Stimulated activated effector memory CD8-positive, alpha-beta T cell treated with anti-CD3 and anti-CD28 coated beads, Interleukin-12 subunit alpha, Interleukin-12 subunit beta, amount 100 ng/mL, for 72 hours (primary cell): ENCODE results near the gene NMB.

Source experiments
- ATAC-seq: fragments of 150-1000 bp; cut with Tn5 transposase; 2 replicates; pipeline ENCODE4 v1.10.0; 2021
- DNase-seq, 2 donors: peaks; one replicate each; pipeline ENCODE4 v3.0.0; 2021 to 2022; ENCODE audit warnings: low spot score in 2 of 2
- H3K27ac Mint-ChIP-seq: one replicate; pipeline ENCODE4 v1.8.0; 2022; ENCODE audit warnings: mild to moderate bottlenecking, mixed read lengths
- H3K36me3 Mint-ChIP-seq: one replicate; pipeline ENCODE4 v1.8.0; 2022; ENCODE audit warnings: mild to moderate bottlenecking, mixed read lengths
- H3K4me1 Mint-ChIP-seq: one replicate; pipeline ENCODE4 v1.8.0; 2022; ENCODE audit warnings: mixed read lengths
- H3K4me3 Mint-ChIP-seq: one replicate; pipeline ENCODE4 v1.8.0; 2022; ENCODE audit warnings: mild to moderate bottlenecking, mixed read lengths
- H3K9me3 Mint-ChIP-seq: one replicate; pipeline ENCODE4 v1.8.0; 2022; ENCODE audit warnings: mixed read lengths

NMB gene

DNA sequence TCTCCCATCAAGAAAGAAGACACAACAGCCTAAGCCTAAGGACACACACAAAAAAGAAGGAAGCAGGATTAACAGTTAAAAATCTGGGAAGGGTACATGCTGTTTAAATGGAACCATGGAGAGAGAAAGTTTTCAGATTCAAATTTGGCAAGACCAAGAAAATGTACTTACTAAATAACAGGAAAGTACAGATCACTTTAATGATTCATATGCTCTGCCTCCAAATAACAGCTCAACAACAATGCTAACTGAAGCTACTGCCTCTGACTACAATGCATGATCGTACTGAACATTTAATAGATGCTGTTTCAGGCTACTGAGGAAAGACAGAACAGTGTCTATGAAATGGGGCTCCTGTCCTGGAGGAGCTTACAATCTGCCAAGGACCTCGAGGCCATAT is 8.4 kb upstream of the NMB start:
- peaks cover 43% of the 10 kb centered on the region for H3K4me1 Mint-ChIP-seq
- peak overlapping the region; percentile 46 for H3K27ac Mint-ChIP-seq
- H3K4me3 Mint-ChIP-seq, result no peak overlapping the region
- H3K9me3 Mint-ChIP-seq, result no peaks in the 10 kb centered on the region
- H3K36me3 Mint-ChIP-seq, result peaks cover 77% of the 10 kb centered on the region
- DNase-seq (no peak), ATAC-seq (no peak)

DNA sequence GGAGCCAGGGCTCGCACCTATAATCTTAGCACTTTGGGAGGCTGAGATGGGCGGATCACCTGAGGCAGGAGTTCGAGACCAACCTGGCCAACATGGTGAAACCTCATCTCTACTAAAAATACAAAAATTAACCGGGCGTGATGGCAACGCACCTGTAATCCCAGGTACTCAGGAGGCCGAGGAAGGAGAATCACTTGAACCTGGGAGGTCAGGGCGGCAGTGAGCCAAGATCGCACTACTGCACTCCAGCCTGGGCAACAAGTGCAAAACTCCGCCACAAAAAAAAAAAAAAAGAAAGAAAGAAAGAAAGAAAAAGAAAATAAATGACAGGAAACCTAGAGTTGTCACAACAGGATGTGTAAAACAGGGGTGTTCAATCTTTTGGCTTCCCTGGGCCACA is 3.0 kb upstream of the NMB start:
- Mint-ChIP-seq H3K36me3 (peaks cover 41% of the 10 kb centered on the region), H3K4me3 (no peak overlapping the region), H3K27ac (no peak overlapping the region), H3K9me3 (no peaks in the 10 kb centered on the region), H3K4me1 (peaks cover 36% of the 10 kb centered on the region)
- no peak for DNase-seq
- ATAC-seq, result no peak

DNA sequence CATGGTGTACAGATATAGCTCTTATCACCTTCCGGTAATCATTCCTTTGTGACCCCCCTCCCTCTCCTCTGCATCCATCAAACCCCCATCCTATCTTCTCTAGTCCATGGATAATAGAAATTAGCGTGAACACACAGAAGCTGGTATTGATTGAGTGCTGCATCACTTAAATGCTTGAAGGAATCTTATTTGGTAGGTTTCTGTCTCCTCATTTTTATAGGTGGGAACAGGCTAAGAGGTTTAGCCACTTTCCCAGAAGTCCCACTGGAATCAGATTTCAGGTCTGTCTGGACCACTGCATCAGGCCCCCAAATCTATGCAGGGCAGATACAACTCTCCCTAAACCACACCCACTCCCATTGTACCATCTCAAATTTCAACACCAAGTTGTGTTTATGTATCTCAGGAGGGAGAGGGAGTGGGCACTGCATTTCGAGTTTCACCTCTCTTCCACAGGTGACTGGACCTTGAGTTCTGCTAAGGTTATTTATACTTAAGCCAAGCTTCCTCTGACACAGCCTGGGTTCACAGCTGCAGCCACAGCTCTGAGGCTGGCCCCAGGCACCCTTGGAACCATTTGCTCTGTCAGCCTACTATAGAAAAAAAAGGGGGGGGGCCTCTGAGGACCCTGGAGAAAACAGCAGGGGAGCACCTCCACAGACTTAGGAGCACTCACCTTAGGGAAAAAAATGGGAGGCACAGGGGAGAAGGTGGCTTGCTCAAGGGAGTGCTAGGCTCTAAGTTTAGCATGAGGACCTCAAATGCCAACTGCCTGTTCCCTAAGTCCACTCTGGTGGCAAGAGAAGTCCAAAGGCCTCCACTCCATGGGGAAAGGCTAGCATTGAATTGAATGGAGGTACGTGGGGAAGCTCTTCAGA is 2.1 kb upstream of the NMB start:
- Mint-ChIP-seq H3K4me3 (no peak overlapping the region), H3K36me3 (peaks cover 41% of the 10 kb centered on the region), H3K27ac (peak overlapping the region; percentile 12)

DNA sequence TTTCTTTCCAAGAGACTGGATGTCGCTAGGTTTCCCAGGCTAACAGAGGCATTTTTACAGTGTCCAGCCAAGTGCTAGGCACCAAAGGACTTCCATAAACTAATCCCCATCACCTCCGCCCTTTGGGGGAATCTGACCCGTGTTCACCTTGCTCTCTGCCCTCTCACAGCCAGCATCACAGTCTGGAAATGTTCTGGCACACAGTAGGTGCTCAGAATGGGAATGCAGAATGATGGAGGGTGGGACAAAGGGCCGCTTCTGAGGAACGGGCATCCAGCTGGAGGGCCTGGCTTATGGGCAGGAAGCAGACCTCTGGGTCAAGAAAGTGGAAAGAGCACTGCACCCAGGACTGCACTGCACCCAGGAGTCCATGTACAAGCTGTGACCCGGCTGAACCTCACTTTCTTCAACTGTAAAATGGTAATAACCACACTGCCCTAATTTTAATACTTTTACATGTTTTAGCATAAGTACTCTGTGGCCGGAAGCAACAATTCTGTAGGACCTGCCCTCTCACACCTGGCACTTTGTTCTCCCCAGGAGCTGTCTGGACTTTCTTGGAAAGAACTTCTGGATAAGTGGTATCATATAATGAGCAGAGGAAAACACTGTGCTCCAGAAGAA is 901 bp upstream of the NMB start:
- Mint-ChIP-seq H3K4me1 (peaks cover 55% of the 10 kb centered on the region), H3K9me3 (no peaks in the 10 kb centered on the region), H3K36me3 (peaks cover 36% of the 10 kb centered on the region), H3K27ac (peak overlapping the region; percentile 84), H3K4me3 (peak overlapping the region; percentile 68)
- ATAC-seq (no peak), DNase-seq (no peak)

More for the DNA sequence above, 2.1 kb upstream of the NMB start:
- no peak for DNase-seq
- peaks cover 44% of the 10 kb centered on the region for H3K4me1 Mint-ChIP-seq
- ATAC-seq, result no peak
- H3K9me3 Mint-ChIP-seq, result no peaks in the 10 kb centered on the region

DNA sequence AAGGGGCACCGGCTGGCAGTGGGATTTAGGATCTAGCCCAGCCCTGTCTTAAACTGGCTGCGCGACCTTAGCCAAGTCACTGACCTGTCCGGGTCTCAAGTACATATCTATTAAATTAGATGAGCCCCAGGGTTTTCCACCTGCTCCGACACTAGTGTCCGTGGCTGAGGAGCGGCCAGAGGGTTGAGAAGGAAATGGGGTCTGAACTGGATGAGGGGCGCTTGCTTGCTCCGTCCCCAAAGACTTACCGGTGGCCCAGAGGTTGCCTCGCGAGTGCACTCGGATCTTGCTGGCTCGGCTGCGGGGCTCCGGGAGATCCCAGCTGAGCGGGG is 285 bp downstream of the NMB start:
- peaks cover 65% of the 10 kb centered on the region for H3K4me1 Mint-ChIP-seq
- peak overlapping the region; percentile 52 for H3K27ac Mint-ChIP-seq
- no peaks in the 10 kb centered on the region for H3K9me3 Mint-ChIP-seq
- peak overlapping the region; percentile 68 for H3K4me3 Mint-ChIP-seq
- no peak for DNase-seq
- peaks cover 41% of the 10 kb centered on the region for H3K36me3 Mint-ChIP-seq
- no peak for ATAC-seq

DNA sequence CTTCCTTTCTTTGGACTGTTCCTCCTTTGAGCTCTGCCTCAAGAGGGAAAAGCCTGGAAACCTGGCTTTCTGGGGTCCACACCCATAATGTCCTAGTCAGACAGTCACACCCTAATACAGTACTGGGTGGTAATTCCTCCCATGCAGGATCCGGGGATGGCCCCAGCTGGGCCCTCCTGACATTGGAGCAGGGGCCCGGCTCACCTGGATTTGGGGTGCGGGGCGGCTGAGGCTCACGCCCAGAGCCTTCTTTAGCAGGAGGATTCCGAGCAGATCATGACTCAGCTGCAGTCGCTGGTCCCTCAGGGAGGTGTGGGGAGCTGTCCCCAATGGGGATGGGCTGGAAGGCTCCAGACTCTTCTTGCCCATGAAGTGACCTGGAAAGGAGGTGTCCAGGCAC is 1.0 kb downstream of the NMB start:
- DNase-seq, result no peak
- no peak for ATAC-seq
- Mint-ChIP-seq H3K27ac (peak overlapping the region; percentile 52), H3K36me3 (peaks cover 48% of the 10 kb centered on the region), H3K4me1 (peaks cover 70% of the 10 kb centered on the region), H3K9me3 (no peaks in the 10 kb centered on the region), H3K4me3 (peak overlapping the region; percentile 68)

DNA sequence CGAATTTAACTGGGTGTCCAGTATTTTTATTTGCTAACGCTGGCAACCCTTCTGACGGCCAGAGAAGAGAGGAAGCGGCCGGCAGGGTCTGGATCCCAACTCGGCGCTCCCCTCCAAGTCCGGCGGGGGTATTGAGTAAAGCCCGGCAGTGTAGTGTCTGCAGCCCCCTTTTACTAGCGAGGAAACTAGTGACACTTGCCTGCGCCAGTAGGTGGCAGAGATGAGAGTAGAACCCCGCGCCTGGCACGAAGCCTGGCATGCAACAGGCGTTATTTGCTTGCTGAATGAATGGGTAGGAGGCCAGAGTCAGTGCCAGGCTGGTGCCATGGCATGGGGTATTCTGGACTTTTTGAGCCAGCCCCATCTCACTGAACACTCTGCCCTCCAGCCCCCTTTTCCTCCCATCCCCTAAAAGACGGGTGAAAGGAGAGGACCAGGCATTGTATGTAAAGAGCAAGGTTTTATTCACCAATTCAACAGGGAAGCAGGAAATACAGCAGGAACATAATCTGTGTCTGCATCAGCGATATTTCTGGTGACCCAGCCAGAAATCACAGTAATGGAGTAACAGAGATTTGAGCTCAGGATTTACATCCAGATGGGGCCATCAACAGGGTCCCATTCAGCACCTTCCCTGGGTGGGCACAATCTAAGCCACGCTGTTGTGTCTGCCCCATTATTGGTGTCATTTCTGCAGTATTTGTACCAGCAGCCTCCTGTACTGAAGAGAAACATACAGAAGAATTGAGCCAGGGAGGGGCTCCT is 3.1 kb downstream of the NMB start:
- peaks cover 61% of the 10 kb centered on the region for H3K36me3 Mint-ChIP-seq
- ATAC-seq, result peak; percentile 61
- H3K9me3 Mint-ChIP-seq, result no peaks in the 10 kb centered on the region
- H3K27ac Mint-ChIP-seq, result peak overlapping the region; percentile 97
- H3K4me3 Mint-ChIP-seq, result peak overlapping the region; percentile 89
- H3K4me1 Mint-ChIP-seq, result peaks cover 69% of the 10 kb centered on the region
- peak; percentile 63 to 86 for DNase-seq

DNA sequence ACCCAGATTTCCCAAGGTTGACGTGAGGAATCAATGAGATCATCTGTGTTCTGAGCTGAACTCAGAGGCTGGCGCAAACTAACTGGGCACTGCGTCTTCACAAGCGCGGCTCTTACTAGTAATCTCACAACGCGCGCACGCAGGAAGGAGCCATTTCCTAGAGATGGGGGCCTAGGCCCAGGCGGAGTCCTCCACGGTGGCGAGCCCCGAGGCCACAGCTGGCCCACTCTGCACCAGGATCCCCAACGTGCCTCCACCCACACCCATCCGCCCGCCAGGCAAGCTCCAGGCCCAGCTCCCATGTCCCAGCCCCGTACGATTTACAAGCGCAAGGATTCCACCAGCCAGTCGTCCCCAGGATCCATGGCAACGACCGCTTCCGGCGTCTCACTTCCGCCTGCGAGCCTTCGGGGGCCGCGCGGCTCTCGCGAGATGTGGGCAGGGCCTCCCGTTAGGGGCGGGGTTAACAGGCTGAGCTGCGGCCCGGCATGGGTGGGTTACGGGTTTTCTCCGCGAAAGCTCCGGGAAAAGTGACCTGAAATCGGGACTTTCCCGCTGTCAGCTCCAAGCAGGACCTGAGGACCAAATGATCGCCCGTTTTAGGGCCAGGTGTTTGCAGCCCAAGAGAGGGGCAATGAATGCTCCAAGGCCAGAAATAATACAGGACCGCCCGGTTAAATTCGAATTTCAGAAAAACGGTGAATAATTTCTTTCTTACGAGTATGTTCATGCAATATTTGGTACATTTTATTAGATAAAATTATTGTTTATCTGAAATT is 3.9 kb downstream of the NMB start, which contains the start of gene WDR73:
Gene WDR73 (minus strand): TSS at position 374 of the 779 bp plus-strand sequence. CDS start 9 bp downstream, at position 365.
- Mint-ChIP-seq H3K4me3 (peak within 1 kb of the TSS; percentile 89), H3K36me3 (peaks cover 69% of the 10 kb centered on the region), H3K4me1 (peaks cover 63% of the 10 kb centered on the region), H3K27ac (peak within 1 kb of the TSS; percentile 97), H3K9me3 (no peaks in the 10 kb centered on the region)
- DNase-seq (peak; percentile 98 to 99), ATAC-seq (peak; percentile 85)

DNA sequence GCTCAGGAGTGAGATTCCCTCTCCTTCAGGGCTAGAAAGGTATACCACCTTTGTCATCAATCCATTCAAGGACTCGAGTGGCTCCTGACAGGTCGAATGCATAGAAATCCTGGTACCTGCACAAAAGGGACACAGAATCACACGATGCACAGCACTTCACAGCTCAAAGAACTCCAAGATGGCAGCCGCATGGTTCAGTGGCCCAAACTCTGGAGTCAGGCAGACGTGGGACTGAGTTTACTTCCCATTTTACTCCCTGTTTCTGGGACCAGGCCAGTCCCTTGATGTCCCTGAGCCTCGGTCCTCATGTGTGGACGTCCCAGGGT is 4.5 kb downstream of the NMB start:
- H3K9me3 Mint-ChIP-seq, result no peaks in the 10 kb centered on the region
- ATAC-seq (no peak), DNase-seq (no peak)
- H3K27ac Mint-ChIP-seq, result peak overlapping the region; percentile 97
- peaks cover 74% of the 10 kb centered on the region for H3K36me3 Mint-ChIP-seq
- H3K4me1 Mint-ChIP-seq, result peaks cover 62% of the 10 kb centered on the region
- peak overlapping the region; percentile 89 for H3K4me3 Mint-ChIP-seq

DNA sequence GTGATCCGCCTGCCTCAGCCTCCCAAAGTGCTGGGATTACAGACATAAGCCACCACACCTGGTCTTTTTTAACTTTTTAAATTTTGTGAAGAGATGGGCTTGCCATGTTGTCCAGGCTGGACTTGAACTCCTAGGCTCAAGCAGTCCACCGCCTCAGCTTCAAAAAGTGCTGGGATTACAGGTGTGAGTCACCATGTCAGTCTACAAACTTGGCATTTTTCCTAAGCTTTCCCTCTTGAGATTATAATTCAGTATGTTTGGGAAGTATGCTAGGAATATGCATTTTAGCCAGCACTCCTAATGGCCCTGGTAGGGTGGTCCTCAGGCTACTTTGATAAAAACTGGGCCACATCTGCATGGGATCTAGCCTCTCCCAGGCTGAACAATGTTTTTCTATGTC is 8.3 kb downstream of the NMB start:
- Mint-ChIP-seq H3K36me3 (peaks cover 98% of the 10 kb centered on the region), H3K27ac (peak overlapping the region; percentile 78), H3K4me3 (no peak overlapping the region), H3K4me1 (peaks cover 57% of the 10 kb centered on the region), H3K9me3 (no peaks in the 10 kb centered on the region)
- ATAC-seq (no peak), DNase-seq (no peak)

DNA sequence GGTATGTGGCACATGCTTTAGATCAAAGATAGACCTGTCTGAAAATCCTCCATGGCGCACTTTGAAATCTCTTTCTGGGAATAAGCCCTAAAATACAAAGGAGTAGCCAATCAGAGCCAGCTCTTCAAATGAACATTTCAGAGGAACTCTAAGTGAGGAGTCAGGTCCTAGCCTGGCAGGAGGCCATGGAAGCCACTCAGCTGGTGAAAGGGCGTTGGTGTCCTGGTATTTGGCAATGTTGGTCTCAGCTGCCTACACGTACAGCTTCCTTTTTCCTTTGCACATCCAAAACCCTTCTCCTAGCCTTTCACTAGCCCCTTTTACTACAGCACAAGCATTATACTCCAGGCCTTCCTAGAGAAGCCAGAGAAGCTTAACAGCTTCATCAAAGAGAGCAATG is 9.5 kb downstream of the NMB start:
- Mint-ChIP-seq H3K4me3 (no peak overlapping the region), H3K27ac (peak overlapping the region; percentile 78), H3K4me1 (peaks cover 46% of the 10 kb centered on the region), H3K36me3 (peaks cover 100% of the 10 kb centered on the region), H3K9me3 (no peaks in the 10 kb centered on the region)
- ATAC-seq, result no peak
- no peak for DNase-seq

DNA sequence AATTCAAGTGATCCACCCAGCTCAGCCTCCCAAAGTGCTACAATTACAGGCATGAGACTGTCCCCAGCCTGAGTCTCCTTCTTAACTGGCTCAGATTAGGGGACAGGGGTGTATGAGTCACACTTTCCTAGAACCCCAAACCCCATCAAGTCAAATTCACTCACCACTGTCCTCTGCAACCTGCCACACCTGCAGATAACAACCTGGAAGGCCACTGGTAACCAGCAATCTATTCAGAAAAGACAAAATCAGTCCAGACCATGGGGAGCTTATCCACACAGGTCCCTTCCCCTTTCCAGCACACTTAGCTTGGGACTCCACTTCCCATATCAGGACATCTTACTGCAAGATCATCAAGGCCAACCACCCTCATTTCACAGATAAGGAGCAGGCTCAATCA is 10.3 kb downstream of the NMB start:
- Mint-ChIP-seq H3K27ac (peak overlapping the region; percentile 83), H3K4me3 (no peak overlapping the region), H3K36me3 (peaks cover 100% of the 10 kb centered on the region), H3K4me1 (peaks cover 40% of the 10 kb centered on the region), H3K9me3 (no peaks in the 10 kb centered on the region)
- ATAC-seq (peak; percentile 31), DNase-seq (no peak)

DNA sequence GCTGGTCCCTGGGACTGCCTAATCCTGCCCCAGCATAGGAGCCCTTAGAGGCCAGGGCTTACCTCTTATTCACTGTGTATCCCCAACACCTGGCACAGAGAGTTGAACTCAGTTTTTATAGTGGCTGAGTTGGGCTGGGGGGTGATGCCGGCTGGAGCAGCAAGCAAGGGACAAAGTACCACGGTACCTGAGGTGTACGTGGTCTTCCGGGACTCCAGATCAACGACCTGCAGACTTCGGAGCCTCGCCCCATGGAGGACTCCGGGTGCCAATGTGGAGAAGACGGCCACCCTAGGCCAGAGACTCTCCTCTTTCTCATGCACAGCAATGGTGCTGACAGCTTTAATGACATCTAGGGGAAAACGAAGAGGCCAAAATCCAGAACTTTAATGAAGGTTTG is 12.0 kb downstream of the NMB start:
- H3K9me3 Mint-ChIP-seq, result no peaks in the 10 kb centered on the region
- peaks cover 29% of the 10 kb centered on the region for H3K4me1 Mint-ChIP-seq
- H3K36me3 Mint-ChIP-seq, result peaks cover 100% of the 10 kb centered on the region
- DNase-seq (no peak), ATAC-seq (no peak)
- H3K27ac Mint-ChIP-seq, result peak overlapping the region; percentile 68
- H3K4me3 Mint-ChIP-seq, result no peak overlapping the region

DNA sequence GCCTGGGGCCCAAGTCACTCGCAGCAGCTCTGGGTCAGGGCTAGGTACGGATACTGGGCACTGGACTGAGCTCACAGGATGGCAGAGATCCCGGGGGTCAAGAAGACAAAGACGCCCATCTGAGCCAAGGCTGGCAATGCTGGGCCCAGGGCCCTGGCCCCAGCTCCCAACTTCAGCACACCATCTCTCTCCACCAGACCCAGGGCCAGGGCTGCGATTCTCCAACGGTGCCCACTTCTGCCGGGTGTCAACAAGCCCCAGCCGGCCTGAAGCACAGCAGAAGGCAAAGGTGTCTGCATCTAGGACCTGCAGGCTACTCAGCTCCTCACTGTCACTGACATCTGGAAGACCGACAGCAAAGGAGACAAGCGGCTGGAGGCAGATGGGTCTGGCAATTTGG is 12.5 kb downstream of the NMB start:
- no peak for DNase-seq
- no peak for ATAC-seq
- Mint-ChIP-seq H3K4me1 (peaks cover 33% of the 10 kb centered on the region), H3K27ac (peak overlapping the region; percentile 68), H3K36me3 (peaks cover 100% of the 10 kb centered on the region), H3K9me3 (no peaks in the 10 kb centered on the region), H3K4me3 (no peak overlapping the region)

DNA sequence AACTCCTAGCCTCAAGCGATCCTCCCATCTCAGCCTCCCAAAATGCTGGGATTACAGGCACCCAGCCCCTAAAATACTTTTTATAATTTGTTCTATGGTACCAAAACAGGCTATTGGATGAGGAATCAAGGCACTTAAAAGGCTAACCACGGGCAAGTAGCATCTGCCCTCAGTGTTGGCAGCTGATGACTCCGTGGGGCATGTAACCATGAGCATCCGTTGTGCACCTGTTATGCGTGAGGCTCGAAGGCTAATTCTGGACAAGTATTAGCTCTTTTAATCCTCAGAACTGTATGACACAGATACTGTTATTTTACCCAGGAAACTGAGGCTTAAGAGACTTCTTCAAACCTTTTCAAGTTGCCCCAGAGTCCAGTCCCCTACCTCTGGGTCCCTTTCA is 14.2 kb downstream of the NMB start:
- no peak for DNase-seq
- H3K36me3 Mint-ChIP-seq, result peaks cover 100% of the 10 kb centered on the region
- H3K27ac Mint-ChIP-seq, result peak overlapping the region; percentile 23
- H3K4me1 Mint-ChIP-seq, result peaks cover 28% of the 10 kb centered on the region
- no peak for ATAC-seq
- no peaks in the 10 kb centered on the region for H3K9me3 Mint-ChIP-seq
- no peak overlapping the region for H3K4me3 Mint-ChIP-seq
